ENCODE data around the gene FHIT. TPM values are rescaled to one million over a fixed set of nuclear protein-coding genes. Genes with fewer than 3 reads are reported as not detected.

Gene FHIT
- total and polyA plus RNA-seq, 10 of the 15 experiments (the other 5 are each of a cell fraction or from before 2014, with no cell fraction given), result 4.2 to 14.9 (median 9.4) TPM

DNA sequence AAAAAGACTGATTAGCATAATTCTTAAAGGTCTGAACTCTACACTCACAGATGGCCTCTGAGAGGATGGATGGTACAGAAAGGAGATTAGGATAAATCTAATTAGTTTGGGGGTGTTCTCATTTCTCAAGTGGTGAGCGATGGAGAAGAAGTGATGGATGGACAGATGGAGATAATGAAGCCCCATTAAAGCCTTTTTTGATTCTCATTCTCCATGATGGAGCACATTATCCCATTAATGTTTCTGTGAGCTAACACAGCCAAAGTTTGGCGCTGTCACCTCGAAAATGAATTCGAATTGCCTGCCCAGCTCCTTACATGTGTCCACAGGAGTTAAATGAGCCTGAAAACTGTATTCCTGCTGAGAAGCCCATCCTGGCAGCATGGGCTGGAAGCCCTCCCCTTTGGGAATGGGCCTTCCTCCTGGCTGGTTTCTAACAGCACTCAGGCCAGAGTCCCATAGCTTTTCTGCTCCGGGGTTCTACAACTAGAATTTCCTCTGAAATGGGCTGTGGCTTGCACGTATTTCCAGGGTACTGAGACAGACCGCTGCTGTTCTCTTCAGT is 1475.4 kb downstream of the FHIT start:
- DNase-seq (ENCODE audit: low read depth, low spot score) (no peak), FAIRE-seq (no peak), ATAC-seq (no peak)
- Histone ChIP-seq H4K20me1 (ENCODE audit: control insufficient read depth, insufficient read depth) (no peaks in the 10 kb centered on the region), H3K9ac (ENCODE audit: control insufficient read depth, insufficient read depth, low read length) (no peak overlapping the region), H3K79me2 (ENCODE audit: control insufficient read depth, insufficient read depth, low read length) (no peaks in the 10 kb centered on the region), H3K36me3 (ENCODE audit: control insufficient read depth in 2 of 2, insufficient read depth in 2 of 2, low read length in 1 of 2) (no peaks in the 10 kb centered on the region), H3K27me3 (replicated peaks in 1 of 2; ENCODE audit: control insufficient read depth in 2 of 2, insufficient read depth in 2 of 2, low read length in 1 of 2) (no peaks in the 10 kb centered on the region), H3K4me3 (no peak overlapping the region), H3K9me3 (replicated peaks; ENCODE audit: control insufficient read depth, insufficient read depth, low read length) (no peaks in the 10 kb centered on the region), H3K4me2 (ENCODE audit: control insufficient read depth, insufficient read depth) (no peak overlapping the region), H3K27ac (ENCODE audit: control insufficient read depth, insufficient read depth) (no peak overlapping the region), H2AFZ (ENCODE audit: control insufficient read depth, low read depth, low read length) (no peak overlapping the region), H3K4me1 (ENCODE audit: control insufficient read depth, insufficient read depth, low read length) (peaks cover 13% of the 10 kb centered on the region)
- RAD21 ChIA-PET (ENCODE audit: unreplicated experiment), result no interaction called here
- SMC1A ChIA-PET (ENCODE audit: uncharacterized antibody, unreplicated experiment), result no interaction called here
- POLR2A ChIA-PET, result no interaction called here
- CTCF ChIA-PET, result no interaction called here
- TF ChIP-seq RB1 (IDR thresholded peaks at IDR 0.05; ENCODE audit: borderline replicate concordance) (no peak), ATF2 (IDR thresholded peaks at IDR 0.05; ENCODE audit: low read length) (no peak), NFIC (IDR thresholded peaks at IDR 0.05; ENCODE audit: low read depth, low read length) (no peak), MXI1 (IDR thresholded peaks at IDR 0.05; ENCODE audit: low read depth, low read length) (no peak), MTA3 (IDR thresholded peaks at IDR 0.05; ENCODE audit: borderline replicate concordance, low read length) (no peak), POLR2AphosphoS2 (IDR thresholded peaks at IDR 0.05; ENCODE audit: low read depth, low read length) (no peak), PML (IDR thresholded peaks at IDR 0.05; ENCODE audit: low read length) (no peak), SRF (IDR thresholded peaks at IDR 0.05; ENCODE audit: low read depth in 2 of 2, low read length in 2 of 2) (no peak), CBX3 (IDR thresholded peaks at IDR 0.05; ENCODE audit: borderline replicate concordance, low read depth) (no peak), DPF2 (IDR thresholded peaks at IDR 0.05) (no peak), CHD2 (IDR thresholded peaks at IDR 0.05; ENCODE audit: borderline replicate concordance, low read depth, low read length) (no peak), RELA (IDR thresholded peaks at IDR 0.05; ENCODE audit: borderline replicate concordance, partially characterized antibody) (no peak), IKZF1 (conservative IDR thresholded peaks at IDR 0.05) (no peak), FOS (IDR thresholded peaks at IDR 0.05; ENCODE audit: borderline replicate concordance, extremely low read depth, insufficient read length) (no peak), YBX1 (IDR thresholded peaks at IDR 0.05) (no peak)
- TF ChIP-seq, protein P1, sequence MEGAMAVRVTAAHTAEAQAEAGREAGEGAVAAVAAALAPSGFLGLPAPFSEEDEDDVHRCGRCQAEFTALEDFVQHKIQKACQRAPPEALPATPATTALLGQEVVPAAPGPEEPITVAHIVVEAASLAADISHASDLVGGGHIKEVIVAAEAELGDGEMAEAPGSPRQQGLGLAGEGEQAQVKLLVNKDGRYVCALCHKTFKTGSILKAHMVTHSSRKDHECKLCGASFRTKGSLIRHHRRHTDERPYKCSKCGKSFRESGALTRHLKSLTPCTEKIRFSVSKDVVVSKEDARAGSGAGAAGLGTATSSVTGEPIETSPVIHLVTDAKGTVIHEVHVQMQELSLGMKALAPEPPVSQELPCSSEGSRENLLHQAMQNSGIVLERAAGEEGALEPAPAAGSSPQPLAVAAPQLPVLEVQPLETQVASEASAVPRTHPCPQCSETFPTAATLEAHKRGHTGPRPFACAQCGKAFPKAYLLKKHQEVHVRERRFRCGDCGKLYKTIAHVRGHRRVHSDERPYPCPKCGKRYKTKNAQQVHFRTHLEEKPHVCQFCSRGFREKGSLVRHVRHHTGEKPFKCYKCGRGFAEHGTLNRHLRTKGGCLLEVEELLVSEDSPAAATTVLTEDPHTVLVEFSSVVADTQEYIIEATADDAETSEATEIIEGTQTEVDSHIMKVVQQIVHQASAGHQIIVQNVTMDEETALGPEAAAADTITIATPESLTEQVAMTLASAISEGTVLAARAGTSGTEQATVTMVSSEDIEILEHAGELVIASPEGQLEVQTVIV (IDR thresholded peaks at IDR 0.05; ENCODE audit: borderline replicate concordance, partially characterized antibody), result no peak
- intact Hi-C loops (cut with micrococcal nuclease; ENCODE audit: unreplicated experiment), result loop anchor here (5.0 kb wide), 1 partner anchor 66 kb away; no protein-coding TSS in a partner anchor
- in situ Hi-C loops (cut with MboI), result no loop called here
- 32% methylated on average over 7 of the region's 7 CpGs for WGBS (ENCODE audit: insufficient coverage, insufficient replicate concordance, low lambda C conversion rate, missing lambda C conversion rate)
- no TSS peak for BruUV-seq (replicated peaks)
